C4-2B (cell line): ENCODE measurements around the gene FGFR3.

Experiments
- H3K27ac ChIP-seq: fragments of 450-650 bp; 2 replicates; pipeline ENCODE4 v1.5.1; 2017
- CTCF ChIP-seq: fragments of 450-650 bp; conservative IDR thresholded peaks from 2 replicates; pipeline ENCODE4 v1.5.1; 2017; ENCODE audit warnings: mild to moderate bottlenecking
- ZFX ChIP-seq: fragments of 450-650 bp; IDR thresholded peaks from 2 replicates; pipeline ENCODE4 v1.6.1; 2017

Gene FGFR3

GRCh38 chr4:1770791-1771231 lies 22.3 kb upstream of the FGFR3 start:
- no peak overlapping the region for H3K27ac ChIP-seq
- TF ChIP-seq CTCF (no peak), ZFX (no peak)

- H3K27ac ChIP-seq, result no peak overlapping the region
- no peak for TF ChIP-seq CTCF
- no peak for TF ChIP-seq ZFX
These were observed 21.4 kb upstream of the FGFR3 start for GRCh38 chr4:1771555-1772305.

GRCh38 chr4:1772853-1773538 lies 20.1 kb upstream of the FGFR3 start:
- TF ChIP-seq ZFX, result no peak
- TF ChIP-seq CTCF, result no peak
- H3K27ac ChIP-seq, result no peak overlapping the region

- no peak overlapping the region for H3K27ac ChIP-seq
- TF ChIP-seq CTCF, result no peak
- no peak for TF ChIP-seq ZFX
These were observed 19.3 kb upstream of the FGFR3 start for GRCh38 chr4:1773754-1774153.

GRCh38 chr4:1775731-1776500 lies 17.2 kb upstream of the FGFR3 start:
- no peak overlapping the region for H3K27ac ChIP-seq
- TF ChIP-seq ZFX, result no peak
- TF ChIP-seq CTCF, result no peak

GRCh38 chr4:1776521-1777161 lies 16.5 kb upstream of the FGFR3 start:
- no peak overlapping the region for H3K27ac ChIP-seq
- no peak for TF ChIP-seq ZFX
- no peak for TF ChIP-seq CTCF
